ENCODE measurements around the gene RAP1GAP.

DNA sequence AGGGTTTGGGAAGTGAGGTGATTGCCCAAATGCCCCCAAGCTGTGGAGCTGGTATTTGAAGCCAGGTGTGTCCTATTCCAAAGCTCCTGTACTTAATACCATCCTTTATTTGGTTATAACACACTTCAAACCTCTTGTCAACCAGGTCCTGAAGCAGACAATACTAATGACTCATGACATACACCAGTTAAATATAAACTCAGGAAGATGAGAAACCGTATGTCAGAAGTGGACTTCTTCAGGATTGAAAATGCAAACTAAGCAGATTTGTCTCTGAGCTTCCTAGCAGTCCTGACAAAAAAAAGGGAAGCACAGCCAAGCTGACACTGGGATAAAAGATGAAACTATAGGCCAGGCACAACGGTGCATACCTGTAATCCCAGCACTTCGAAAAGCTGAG is 89.4 kb downstream of the RAP1GAP start:
- TF ChIP-seq, protein P1, sequence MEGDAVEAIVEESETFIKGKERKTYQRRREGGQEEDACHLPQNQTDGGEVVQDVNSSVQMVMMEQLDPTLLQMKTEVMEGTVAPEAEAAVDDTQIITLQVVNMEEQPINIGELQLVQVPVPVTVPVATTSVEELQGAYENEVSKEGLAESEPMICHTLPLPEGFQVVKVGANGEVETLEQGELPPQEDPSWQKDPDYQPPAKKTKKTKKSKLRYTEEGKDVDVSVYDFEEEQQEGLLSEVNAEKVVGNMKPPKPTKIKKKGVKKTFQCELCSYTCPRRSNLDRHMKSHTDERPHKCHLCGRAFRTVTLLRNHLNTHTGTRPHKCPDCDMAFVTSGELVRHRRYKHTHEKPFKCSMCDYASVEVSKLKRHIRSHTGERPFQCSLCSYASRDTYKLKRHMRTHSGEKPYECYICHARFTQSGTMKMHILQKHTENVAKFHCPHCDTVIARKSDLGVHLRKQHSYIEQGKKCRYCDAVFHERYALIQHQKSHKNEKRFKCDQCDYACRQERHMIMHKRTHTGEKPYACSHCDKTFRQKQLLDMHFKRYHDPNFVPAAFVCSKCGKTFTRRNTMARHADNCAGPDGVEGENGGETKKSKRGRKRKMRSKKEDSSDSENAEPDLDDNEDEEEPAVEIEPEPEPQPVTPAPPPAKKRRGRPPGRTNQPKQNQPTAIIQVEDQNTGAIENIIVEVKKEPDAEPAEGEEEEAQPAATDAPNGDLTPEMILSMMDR (IDR thresholded peaks at IDR 0.05; ENCODE audit: low read depth, low read length, missing input control): no peak
- TF ChIP-seq REST (IDR thresholded peaks at IDR 0.05) (no peak), NR2F2 (IDR thresholded peaks at IDR 0.05) (no peak), GABPA (IDR thresholded peaks at IDR 0.05 in 1 of 2, conservative IDR thresholded peaks at IDR 0.05 in 1 of 2) (no peak)

All from liver (tissue), 3 donors.